NT2/D1 (cell line): ENCODE results near the gene BCL2L1.

ENCODE experiments used
- DNase-seq: peaks from one replicate; pipeline ENCODE4 v3.0.0-alpha.2; 2011; ENCODE audit warnings: low read depth, low spot score
- H3K27me3 ChIP-seq: 2 replicates; pipeline ENCODE4 v1.6.0; 2011; ENCODE audit warnings: mild to moderate bottlenecking; ENCODE audit not compliant: insufficient read length, insufficient read depth
- H3K36me3 ChIP-seq: 2 replicates; pipeline ENCODE4 v1.6.1; 2011; ENCODE audit warnings: mild to moderate bottlenecking, low read length, mixed read lengths; ENCODE audit not compliant: insufficient read depth, insufficient read length
- H3K4me1 ChIP-seq: 2 replicates; pipeline ENCODE4 v1.5.1; 2011; ENCODE audit not compliant: insufficient read depth, insufficient read length
- H3K4me3 ChIP-seq: 2 replicates; pipeline ENCODE4 v1.5.1; 2011; ENCODE audit warnings: low read depth; ENCODE audit not compliant: insufficient read length
- H3K9ac ChIP-seq: 2 replicates; pipeline ENCODE4 v1.6.0; 2011; ENCODE audit warnings: low read depth; ENCODE audit not compliant: insufficient read length
- H3K9me3 ChIP-seq: 2 replicates; pipeline ENCODE4 v1.5.1; 2011; ENCODE audit warnings: mild to moderate bottlenecking, low read length; ENCODE audit not compliant: insufficient read depth
- SUZ12 ChIP-seq: IDR thresholded peaks from 2 replicates; pipeline ENCODE4 v1.6.1; 2011; ENCODE audit not compliant: insufficient read length, insufficient read depth; ENCODE audit errors: extremely low read depth
- YY1 ChIP-seq: IDR thresholded peaks from 2 replicates; pipeline ENCODE4 v1.6.1; 2011; ENCODE audit not compliant: insufficient read length, insufficient read depth
- ZNF274 ChIP-seq: IDR thresholded peaks from 2 replicates; pipeline ENCODE4 v1.6.1; 2011; ENCODE audit warnings: mild to moderate bottlenecking, low read depth, low read length

Gene BCL2L1

GRCh38 chr20:31706607-31707257 is 15.9 kb downstream of the BCL2L1 start:
- DNase-seq, result no peak
- no peak overlapping the region for H3K4me3 ChIP-seq
- H3K27me3 ChIP-seq, result no peaks in the 10 kb centered on the region
- peaks cover 53% of the 10 kb centered on the region for H3K36me3 ChIP-seq
- H3K9ac ChIP-seq, result no peak overlapping the region
- no peaks in the 10 kb centered on the region for H3K9me3 ChIP-seq
- TF ChIP-seq YY1, result no peak
- no peak for TF ChIP-seq SUZ12
- no peak for TF ChIP-seq ZNF274
- peaks cover 3% of the 10 kb centered on the region for H3K4me1 ChIP-seq

- no peak overlapping the region for H3K4me3 ChIP-seq
- peaks cover 48% of the 10 kb centered on the region for H3K36me3 ChIP-seq
- DNase-seq, result no peak
- TF ChIP-seq SUZ12 (no peak), ZNF274 (no peak), YY1 (no peak)
- H3K27me3 ChIP-seq, result no peaks in the 10 kb centered on the region
- no peaks in the 10 kb centered on the region for H3K9me3 ChIP-seq
- peaks cover 3% of the 10 kb centered on the region for H3K4me1 ChIP-seq
- no peak overlapping the region for H3K9ac ChIP-seq
Observed at GRCh38 chr20:31705598-31706597, 16.8 kb downstream of the BCL2L1 start.

GRCh38 chr20:31705191-31705590 is 17.5 kb downstream of the BCL2L1 start:
- H3K36me3 ChIP-seq, result peaks cover 47% of the 10 kb centered on the region
- H3K4me3 ChIP-seq, result no peak overlapping the region
- no peaks in the 10 kb centered on the region for H3K27me3 ChIP-seq
- H3K9ac ChIP-seq, result no peak overlapping the region
- TF ChIP-seq SUZ12, result no peak
- H3K9me3 ChIP-seq, result no peaks in the 10 kb centered on the region
- peaks cover 4% of the 10 kb centered on the region for H3K4me1 ChIP-seq
- DNase-seq, result no peak

GRCh38 chr20:31704225-31705119 is 18.2 kb downstream of the BCL2L1 start:
- Histone ChIP-seq H3K4me3 (no peak overlapping the region), H3K9ac (no peak overlapping the region), H3K27me3 (no peaks in the 10 kb centered on the region), H3K4me1 (peaks cover 5% of the 10 kb centered on the region), H3K36me3 (peaks cover 50% of the 10 kb centered on the region), H3K9me3 (no peaks in the 10 kb centered on the region)
- no peak for DNase-seq
- no peak for TF ChIP-seq YY1
- no peak for TF ChIP-seq ZNF274
- TF ChIP-seq SUZ12, result no peak

- Histone ChIP-seq H3K36me3 (peaks cover 28% of the 10 kb centered on the region), H3K27me3 (no peaks in the 10 kb centered on the region), H3K9me3 (no peaks in the 10 kb centered on the region), H3K4me1 (peaks cover 5% of the 10 kb centered on the region), H3K4me3 (no peak overlapping the region), H3K9ac (no peak overlapping the region)
- TF ChIP-seq ZNF274 (no peak), SUZ12 (no peak), YY1 (no peak)
- no peak for DNase-seq
Observed at GRCh38 chr20:31701591-31701990, 21.1 kb downstream of the BCL2L1 start.

- no peak overlapping the region for H3K9ac ChIP-seq
- H3K4me1 ChIP-seq, result peaks cover 5% of the 10 kb centered on the region
- H3K9me3 ChIP-seq, result no peaks in the 10 kb centered on the region
- H3K27me3 ChIP-seq, result no peaks in the 10 kb centered on the region
- no peak overlapping the region for H3K4me3 ChIP-seq
- DNase-seq, result no peak
- TF ChIP-seq ZNF274, result no peak
- TF ChIP-seq SUZ12, result no peak
- TF ChIP-seq YY1, result no peak
- peaks cover 21% of the 10 kb centered on the region for H3K36me3 ChIP-seq
Observed at GRCh38 chr20:31700747-31701146, 21.9 kb downstream of the BCL2L1 start.
